HUES48 (cell line): ENCODE data around the gene ZCCHC14.

Experiments used
- H3K27ac ChIP-seq: one replicate; pipeline ENCODE4 v1.7.0; 2013; ENCODE audit warnings: low read depth, low read length, inconsistent platforms
- H3K27me3 ChIP-seq: 2 replicates; pipeline ENCODE4 v1.6.1; 2013; ENCODE audit warnings: mild to moderate bottlenecking, low read length; ENCODE audit not compliant: control insufficient read depth, insufficient read depth
- H3K36me3 ChIP-seq: 2 replicates; pipeline ENCODE4 v1.6.1; 2013; ENCODE audit warnings: low read length; ENCODE audit not compliant: control insufficient read depth, insufficient read depth
- H3K4me1 ChIP-seq: 2 replicates; pipeline ENCODE4 v1.6.1; 2013; ENCODE audit warnings: mild to moderate bottlenecking, low read length; ENCODE audit not compliant: control insufficient read depth, insufficient read depth
- H3K4me3 ChIP-seq: 2 replicates; pipeline ENCODE4 v1.5.1; 2013; ENCODE audit warnings: mild to moderate bottlenecking, low read depth, low read length
- H3K9ac ChIP-seq: 2 replicates; pipeline ENCODE4 v1.6.1; 2013; ENCODE audit warnings: mild to moderate bottlenecking, low read depth, low read length, moderate library complexity
- H3K9me3 ChIP-seq: 2 replicates; pipeline ENCODE4 v1.6.1; 2013; ENCODE audit warnings: low read length; ENCODE audit not compliant: control insufficient read depth, insufficient read depth

Gene ZCCHC14

GRCh38 chr16:87436225-87437172, 56.3 kb downstream of the ZCCHC14 start:
- Histone ChIP-seq H3K27me3 (no peaks in the 10 kb centered on the region), H3K4me1 (peaks cover 8% of the 10 kb centered on the region; the same call in 1 of the 2 replicates), H3K9ac (no peak overlapping the region), H3K27ac (no peak overlapping the region), H3K36me3 (0 out of 2 replicates have a peak, but pooled peaks cover 9% of the 10 kb centered on the region), H3K9me3 (no peaks in the 10 kb centered on the region), H3K4me3 (no peak overlapping the region)

GRCh38 chr16:87435372-87436224, 57.2 kb downstream of the ZCCHC14 start:
- Histone ChIP-seq H3K9ac (no peak overlapping the region), H3K9me3 (no peaks in the 10 kb centered on the region), H3K27me3 (no peaks in the 10 kb centered on the region), H3K36me3 (0 out of 2 replicates have a peak, but pooled peaks cover 9% of the 10 kb centered on the region), H3K27ac (no peak overlapping the region), H3K4me1 (peaks cover 8% of the 10 kb centered on the region; the same call in 1 of the 2 replicates), H3K4me3 (no peak overlapping the region)

DNA sequence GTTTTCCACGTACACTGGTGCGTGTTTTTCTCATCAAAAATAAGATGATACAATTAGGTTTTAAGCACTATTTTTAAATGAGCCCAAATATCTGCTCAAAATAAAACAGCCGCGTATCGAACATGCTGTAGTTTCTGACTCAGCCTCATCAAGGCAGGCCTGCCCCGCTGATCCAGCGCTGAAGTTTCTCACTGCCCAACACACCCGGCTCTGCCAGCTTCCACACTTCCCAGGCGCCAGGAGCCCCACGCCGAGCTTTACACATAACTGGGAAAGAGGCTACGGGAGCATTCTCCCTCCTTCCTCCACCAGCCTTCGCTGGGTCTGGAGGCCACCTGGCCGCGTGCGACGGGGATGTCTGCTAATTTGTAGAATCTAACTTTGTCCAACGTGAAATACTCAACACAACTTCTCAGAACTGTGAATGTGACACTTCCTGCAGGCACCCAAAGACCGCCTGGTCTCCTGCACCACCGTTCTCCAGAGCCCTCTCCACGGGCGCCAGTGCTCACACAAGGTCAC, 58.6 kb downstream of the ZCCHC14 start:
- peaks cover 8% of the 10 kb centered on the region; the same call in 1 of the 2 replicates for H3K4me1 ChIP-seq

GRCh38 chr16:87432330-87432915, 60.4 kb downstream of the ZCCHC14 start:
- H3K4me3 ChIP-seq = no peak overlapping the region
- H3K36me3 ChIP-seq = 0 out of 2 replicates have a peak, but pooled peaks cover 9% of the 10 kb centered on the region
- no peaks in the 10 kb centered on the region for H3K9me3 ChIP-seq
- no peak overlapping the region for H3K9ac ChIP-seq
- peaks cover 8% of the 10 kb centered on the region; the same call in 1 of the 2 replicates for H3K4me1 ChIP-seq
- H3K27me3 ChIP-seq = no peaks in the 10 kb centered on the region
- H3K27ac ChIP-seq = no peak overlapping the region

More for the DNA sequence above, 58.6 kb downstream of the ZCCHC14 start:
- Histone ChIP-seq H3K4me3 (no peak overlapping the region), H3K27me3 (no peaks in the 10 kb centered on the region), H3K27ac (no peak overlapping the region), H3K36me3 (0 out of 2 replicates have a peak, but pooled peaks cover 9% of the 10 kb centered on the region), H3K9me3 (no peaks in the 10 kb centered on the region), H3K9ac (no peak overlapping the region)

GRCh38 chr16:87431926-87432325, 60.9 kb downstream of the ZCCHC14 start:
- no peaks in the 10 kb centered on the region for H3K9me3 ChIP-seq
- H3K27me3 ChIP-seq = no peaks in the 10 kb centered on the region
- no peak overlapping the region for H3K27ac ChIP-seq
- H3K4me3 ChIP-seq = no peak overlapping the region
- peaks cover 11% of the 10 kb centered on the region for H3K4me1 ChIP-seq
- H3K36me3 ChIP-seq = 0 out of 2 replicates have a peak, but pooled peaks cover 9% of the 10 kb centered on the region
- no peak overlapping the region for H3K9ac ChIP-seq

DNA sequence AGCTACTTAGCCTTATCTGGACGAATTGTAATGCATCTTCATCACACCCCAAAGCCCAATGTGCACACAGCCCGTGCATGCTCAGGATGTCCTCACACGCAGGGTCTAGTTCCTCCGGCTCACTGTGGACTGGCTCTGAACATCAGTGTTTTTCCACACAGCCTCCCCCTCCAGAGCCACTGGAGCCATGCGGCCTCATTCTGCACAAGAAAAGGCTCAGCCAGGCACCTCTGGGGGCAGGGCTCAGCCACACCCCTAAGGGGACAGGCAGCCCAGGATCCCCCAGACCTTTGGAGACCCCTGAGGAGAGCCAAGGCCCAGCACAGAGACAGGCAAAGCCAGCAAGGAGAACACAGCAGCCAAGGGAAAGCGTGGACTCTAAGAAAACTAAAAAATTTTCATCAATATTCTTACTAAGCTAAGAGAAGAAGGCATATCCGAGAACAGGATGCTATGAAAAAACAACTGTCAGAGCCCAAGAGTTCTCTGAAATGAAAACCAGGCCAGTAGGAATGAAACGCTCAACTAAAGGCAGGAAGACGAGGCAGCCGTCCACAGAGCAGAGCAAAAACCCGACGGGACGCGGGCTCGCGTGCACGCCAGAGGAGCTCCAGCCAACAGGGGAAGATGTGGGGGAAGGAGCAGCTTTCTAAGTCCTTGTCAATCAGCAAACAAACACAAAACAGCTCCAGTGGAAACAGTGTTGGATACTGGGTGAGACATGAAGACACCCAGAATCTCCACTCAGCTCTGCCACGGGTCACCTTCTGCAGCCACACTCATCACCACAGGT, 66.2 kb downstream of the ZCCHC14 start:
- Histone ChIP-seq H3K27me3 (no peaks in the 10 kb centered on the region), H3K27ac (no peak overlapping the region), H3K9ac (no peak overlapping the region)

DNA sequence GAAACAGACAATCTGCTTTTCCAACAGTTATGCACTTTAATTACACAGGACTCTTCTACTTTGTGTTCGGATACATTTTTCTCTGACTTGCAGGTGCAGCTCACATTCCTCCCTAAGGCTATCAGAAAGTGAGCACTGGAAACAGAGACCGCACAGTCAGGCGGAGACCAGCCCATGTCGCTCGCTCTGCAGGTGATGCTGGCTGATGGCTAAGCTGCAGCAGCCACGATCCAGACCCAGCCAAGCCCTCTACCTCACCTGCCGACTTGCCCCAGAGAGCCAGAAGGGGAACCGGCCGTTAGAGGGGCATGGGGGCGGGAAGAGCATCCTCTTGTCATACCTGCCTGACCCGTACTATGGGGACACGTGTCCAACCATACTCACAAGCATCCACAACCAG, 66.9 kb downstream of the ZCCHC14 start:
- Histone ChIP-seq H3K27me3 (no peaks in the 10 kb centered on the region), H3K27ac (no peak overlapping the region), H3K4me1 (peaks cover 22% of the 10 kb centered on the region), H3K9ac (no peak overlapping the region), H3K4me3 (no peak overlapping the region), H3K9me3 (no peaks in the 10 kb centered on the region), H3K36me3 (peaks cover 23% of the 10 kb centered on the region)

More for the DNA sequence above, 66.2 kb downstream of the ZCCHC14 start:
- Histone ChIP-seq H3K4me3 (no peak overlapping the region), H3K36me3 (peaks cover 18% of the 10 kb centered on the region; the same call in 1 of the 2 replicates), H3K4me1 (peaks cover 22% of the 10 kb centered on the region), H3K9me3 (no peaks in the 10 kb centered on the region)

DNA sequence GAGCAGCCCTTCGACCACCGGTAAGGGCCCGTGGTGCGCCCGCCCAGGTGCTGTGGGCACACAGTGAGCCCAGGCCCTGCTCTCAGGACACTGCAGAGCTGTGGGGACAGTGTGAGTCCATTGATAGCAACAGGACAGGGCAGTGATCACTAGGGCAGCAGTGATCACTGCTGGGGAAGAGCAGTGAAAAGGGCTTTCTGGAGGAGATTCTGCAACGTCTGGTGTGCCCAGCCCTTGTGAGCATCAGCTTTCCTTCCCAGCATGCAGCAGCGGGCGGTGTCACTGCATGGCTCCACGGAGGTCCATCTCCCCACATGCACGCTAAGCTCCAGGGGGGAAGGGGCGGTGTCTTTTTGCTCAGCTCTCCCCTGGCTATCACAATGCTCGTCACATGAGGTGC, 68.6 kb downstream of the ZCCHC14 start:
- no peaks in the 10 kb centered on the region for H3K27me3 ChIP-seq
- no peak overlapping the region for H3K27ac ChIP-seq
- H3K36me3 ChIP-seq = peaks cover 35% of the 10 kb centered on the region
- no peak overlapping the region for H3K9ac ChIP-seq
- no peak overlapping the region for H3K4me3 ChIP-seq
- peaks cover 22% of the 10 kb centered on the region for H3K4me1 ChIP-seq
- H3K9me3 ChIP-seq = no peaks in the 10 kb centered on the region

DNA sequence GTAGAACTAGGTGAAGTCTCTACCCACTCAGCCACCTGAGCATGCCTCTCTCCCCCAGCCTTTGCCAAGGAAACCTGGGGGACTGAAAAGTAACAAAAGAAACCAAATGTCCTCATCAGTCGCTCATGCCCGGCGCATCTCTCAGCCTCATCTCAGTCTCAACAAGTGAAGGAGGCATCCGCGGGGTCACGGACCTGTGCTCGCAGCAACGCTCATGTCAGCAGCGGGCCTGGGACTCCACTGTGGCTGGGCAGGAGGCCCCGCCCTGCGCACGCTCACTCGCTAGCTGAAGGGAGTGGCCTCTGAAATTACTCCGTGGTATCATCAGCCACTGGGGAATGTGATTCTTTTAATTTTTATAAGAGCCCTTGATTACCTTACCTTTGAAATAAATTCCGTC, 69.4 kb downstream of the ZCCHC14 start:
- peaks cover 22% of the 10 kb centered on the region for H3K4me1 ChIP-seq
- H3K4me3 ChIP-seq = no peak overlapping the region
- no peaks in the 10 kb centered on the region for H3K27me3 ChIP-seq
- H3K36me3 ChIP-seq = peaks cover 37% of the 10 kb centered on the region
- H3K9me3 ChIP-seq = no peaks in the 10 kb centered on the region
- H3K27ac ChIP-seq = no peak overlapping the region
- no peak overlapping the region for H3K9ac ChIP-seq

DNA sequence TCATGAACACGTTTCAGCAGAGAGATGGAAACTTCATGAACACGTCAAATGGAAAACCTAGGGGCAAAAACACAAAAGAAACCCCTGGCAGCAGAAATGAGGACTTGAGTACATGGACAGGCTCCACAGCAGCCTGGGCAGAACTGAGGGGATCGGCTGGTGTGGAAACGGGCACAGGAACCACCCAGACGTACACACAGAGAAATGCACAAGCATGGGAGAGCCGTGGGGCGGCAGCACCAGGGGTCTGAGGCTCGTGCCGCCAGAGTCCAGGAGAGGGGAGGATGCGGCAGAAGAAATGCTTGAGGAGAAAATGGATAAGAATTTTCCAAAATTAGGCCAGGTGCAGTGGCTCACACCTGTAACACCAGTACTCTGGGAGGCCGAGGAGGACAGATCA, 70.7 kb downstream of the ZCCHC14 start:
- H3K36me3 ChIP-seq = peaks cover 50% of the 10 kb centered on the region
- H3K4me3 ChIP-seq = no peak overlapping the region
- no peaks in the 10 kb centered on the region for H3K9me3 ChIP-seq
- H3K27ac ChIP-seq = no peak overlapping the region
- no peaks in the 10 kb centered on the region for H3K27me3 ChIP-seq
- H3K9ac ChIP-seq = no peak overlapping the region
- H3K4me1 ChIP-seq = peaks cover 21% of the 10 kb centered on the region
